GM18951 (cell line): Measurements from ENCODE around the gene MTHFD2L.

Source experiments
- POLR2A ChIP-seq: IDR thresholded peaks from 4 replicates; pipeline ENCODE4 v1.6.1; 2011; ENCODE audit warnings: mild to moderate bottlenecking; ENCODE audit not compliant: insufficient read length, insufficient read depth; ENCODE audit errors: extremely low read depth
- in situ Hi-C: fragments of 300-500 bp; cut with MboI; formaldehyde crosslinking; loops from one replicate; pipeline ENCODE4 v1.12.0; 2022; ENCODE audit warnings: low sequenced_read_pairs, mixed read lengths, inconsistent platforms; ENCODE audit not compliant: unreplicated experiment

MTHFD2L gene

GRCh38 chr4:74218201-74218600, 60.3 kb downstream of the MTHFD2L start:
- TF ChIP-seq POLR2A = no peak
- in situ Hi-C loops = no loop called here

GRCh38 chr4:74219240-74219639, 61.3 kb downstream of the MTHFD2L start:
- in situ Hi-C loops = no loop called here
- TF ChIP-seq POLR2A = no peak

GRCh38 chr4:74223098-74223497, 65.2 kb downstream of the MTHFD2L start:
- in situ Hi-C loops = no loop called here

DNA sequence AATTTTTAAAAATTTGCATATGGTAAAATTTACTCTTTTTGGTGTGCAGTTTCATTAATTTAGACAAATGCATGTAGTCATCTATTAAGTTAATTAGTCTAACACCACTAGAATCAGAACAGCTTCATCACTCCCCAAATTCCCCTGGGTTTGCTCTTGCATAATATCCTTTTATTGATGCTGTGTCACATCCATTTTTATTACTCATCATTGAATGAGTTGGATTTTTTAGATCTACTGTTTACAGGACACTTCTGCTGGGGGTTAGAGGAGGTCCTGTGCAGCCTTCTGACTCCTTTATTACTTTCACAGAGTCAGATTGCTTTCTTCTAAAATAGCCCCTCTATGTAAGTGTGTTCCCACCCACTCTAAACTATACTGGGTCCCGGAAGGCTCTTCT, 65.9 kb downstream of the MTHFD2L start:
- in situ Hi-C loops = no loop called here

More at GRCh38 chr4:74223098-74223497, 65.2 kb downstream of the MTHFD2L start:
- no peak for TF ChIP-seq POLR2A

DNA sequence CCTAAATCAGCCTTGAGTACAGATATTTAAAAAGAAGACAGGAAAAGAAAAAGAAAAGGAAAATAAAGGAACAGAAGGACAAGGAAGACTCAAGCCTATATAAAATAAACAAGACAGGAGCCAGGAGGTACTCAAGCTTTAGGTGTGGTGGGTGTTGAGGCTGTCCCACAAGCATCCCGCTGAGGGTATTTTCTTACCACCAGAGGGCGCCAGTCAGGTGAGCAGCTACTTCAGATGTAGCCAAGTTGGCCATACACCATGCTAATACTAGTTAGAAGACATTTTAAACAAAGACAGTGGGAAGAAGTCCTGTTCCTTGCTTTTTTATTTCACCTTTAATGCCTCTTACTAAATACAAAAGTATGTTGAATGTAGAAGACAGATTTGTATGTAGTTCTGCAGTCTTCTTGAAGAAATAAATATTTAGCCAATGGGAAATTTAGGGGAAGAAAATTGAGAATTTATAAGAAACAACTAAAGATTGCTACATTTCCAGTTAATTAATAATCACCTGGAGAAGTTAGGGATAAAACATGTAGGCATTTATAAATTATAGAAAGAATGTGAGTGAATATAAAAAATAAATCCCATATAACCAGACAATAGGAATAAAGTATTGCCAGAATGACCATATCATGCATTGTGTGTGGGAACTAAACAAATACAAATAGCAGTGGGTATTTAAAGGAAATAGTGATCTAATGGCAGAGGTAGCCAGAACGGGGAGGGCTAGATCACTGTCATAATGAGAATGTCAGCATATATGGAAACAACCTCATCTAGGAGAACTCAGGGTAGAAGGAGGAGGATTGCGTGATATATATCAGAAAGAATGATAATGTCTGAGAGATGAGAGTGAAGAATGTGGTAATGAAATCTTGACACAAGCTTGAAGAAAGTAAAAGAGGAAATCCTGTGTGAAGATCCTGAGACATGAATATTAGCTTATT, 71.0 kb downstream of the MTHFD2L start:
- in situ Hi-C loops = no loop called here
- TF ChIP-seq POLR2A = no peak

More for the DNA sequence above, 65.9 kb downstream of the MTHFD2L start:
- TF ChIP-seq POLR2A = no peak

GRCh38 chr4:74230902-74231499, 73.1 kb downstream of the MTHFD2L start:
- in situ Hi-C loops = no loop called here
- no peak for TF ChIP-seq POLR2A

DNA sequence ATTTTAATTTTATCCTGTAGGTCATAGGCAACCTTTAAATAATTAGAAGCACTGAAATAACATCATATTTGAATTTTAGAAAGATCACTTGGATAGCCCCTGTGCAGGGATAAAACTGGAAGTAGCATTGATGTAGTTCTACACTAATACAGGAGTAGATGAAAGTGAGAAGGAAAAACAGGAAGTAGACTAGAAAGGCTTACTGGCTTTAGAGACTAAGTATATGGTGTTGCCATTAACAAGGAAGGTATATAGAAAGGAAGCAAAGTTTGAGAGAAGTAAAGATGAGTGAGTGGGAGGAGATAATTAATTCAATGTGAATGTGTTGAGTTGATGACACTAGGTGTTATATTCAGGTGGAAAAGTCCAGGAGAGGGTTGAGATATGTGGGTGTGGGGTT, 77.2 kb downstream of the MTHFD2L start:
- no peak for TF ChIP-seq POLR2A
- in situ Hi-C loops = no loop called here

GRCh38 chr4:74237425-74237966, 79.6 kb downstream of the MTHFD2L start:
- TF ChIP-seq POLR2A = no peak
- in situ Hi-C loops = no loop called here

GRCh38 chr4:74244049-74244448, 86.1 kb downstream of the MTHFD2L start:
- TF ChIP-seq POLR2A = no peak
- in situ Hi-C loops = no loop called here

GRCh38 chr4:74252933-74253332, 95.0 kb downstream of the MTHFD2L start:
- no peak for TF ChIP-seq POLR2A
- in situ Hi-C loops = no loop called here

- TF ChIP-seq POLR2A = no peak
- in situ Hi-C loops = no loop called here
Measured at GRCh38 chr4:74254386-74254785, 96.5 kb downstream of the MTHFD2L start.

DNA sequence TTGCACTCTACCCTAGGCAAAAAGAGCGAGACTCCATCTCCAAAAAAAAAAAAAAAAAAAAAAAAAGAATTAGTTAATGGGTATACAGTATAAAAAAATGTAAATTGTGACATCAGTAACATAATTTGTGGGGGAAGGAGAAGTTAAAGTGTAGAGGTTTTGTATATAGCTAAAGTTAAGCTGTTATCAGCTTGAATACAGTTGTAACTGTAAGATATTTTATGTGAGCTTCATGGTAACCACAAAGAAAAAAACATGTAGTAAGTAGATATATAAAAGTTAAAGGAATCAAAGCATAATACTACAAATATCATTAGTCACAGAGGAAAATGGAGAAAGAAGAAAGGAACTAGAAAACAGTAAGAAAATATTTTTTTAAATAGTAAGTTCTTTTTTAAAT, 97.2 kb downstream of the MTHFD2L start:
- no peak for TF ChIP-seq POLR2A
- in situ Hi-C loops = no loop called here

DNA sequence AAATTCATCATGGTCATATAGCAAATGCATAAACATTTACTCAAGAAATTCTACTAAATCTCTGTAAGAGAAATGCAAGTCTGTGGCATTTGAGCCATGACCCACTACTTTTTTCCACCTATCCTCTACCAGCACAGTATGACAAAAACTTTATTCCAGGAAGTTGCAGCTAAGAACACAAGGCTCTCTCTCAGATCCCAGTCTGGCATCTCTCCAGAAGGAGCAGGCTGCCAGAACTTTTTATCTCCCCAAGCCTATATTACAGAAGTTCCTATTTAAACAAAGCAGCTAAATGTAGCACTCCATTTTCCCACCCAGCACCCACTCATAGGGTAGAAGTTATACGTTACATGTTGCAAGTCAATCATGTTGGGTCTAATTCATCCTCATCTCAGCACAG, 101.0 kb downstream of the MTHFD2L start:
- no peak for TF ChIP-seq POLR2A
- in situ Hi-C loops = no loop called here

DNA sequence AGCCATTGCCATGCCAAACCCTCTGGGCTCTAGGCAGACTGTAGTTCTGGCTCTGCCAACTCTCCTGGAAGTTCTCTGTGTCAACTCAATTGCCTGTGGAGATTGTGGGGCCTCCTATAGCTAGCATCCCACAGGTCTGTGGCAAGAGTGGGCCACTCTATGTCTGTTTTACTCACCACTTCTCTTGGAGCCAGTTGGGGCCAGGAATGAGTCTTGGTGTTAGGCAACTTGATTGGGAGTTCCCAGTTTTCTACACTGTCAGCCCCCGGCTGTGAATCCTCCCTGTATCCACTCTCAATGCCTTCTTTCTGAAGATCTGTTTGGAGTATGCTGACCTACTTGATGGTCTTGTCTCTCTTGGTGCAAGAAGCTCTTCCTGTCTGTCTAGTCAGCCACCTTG, 102.1 kb downstream of the MTHFD2L start:
- no peak for TF ChIP-seq POLR2A
- in situ Hi-C loops = no loop called here

- TF ChIP-seq POLR2A = no peak
- in situ Hi-C loops = no loop called here
Measured at GRCh38 chr4:74262522-74262921, 104.6 kb downstream of the MTHFD2L start.
